ENCODE data around the gene ETS1.

ETS1 gene

DNA sequence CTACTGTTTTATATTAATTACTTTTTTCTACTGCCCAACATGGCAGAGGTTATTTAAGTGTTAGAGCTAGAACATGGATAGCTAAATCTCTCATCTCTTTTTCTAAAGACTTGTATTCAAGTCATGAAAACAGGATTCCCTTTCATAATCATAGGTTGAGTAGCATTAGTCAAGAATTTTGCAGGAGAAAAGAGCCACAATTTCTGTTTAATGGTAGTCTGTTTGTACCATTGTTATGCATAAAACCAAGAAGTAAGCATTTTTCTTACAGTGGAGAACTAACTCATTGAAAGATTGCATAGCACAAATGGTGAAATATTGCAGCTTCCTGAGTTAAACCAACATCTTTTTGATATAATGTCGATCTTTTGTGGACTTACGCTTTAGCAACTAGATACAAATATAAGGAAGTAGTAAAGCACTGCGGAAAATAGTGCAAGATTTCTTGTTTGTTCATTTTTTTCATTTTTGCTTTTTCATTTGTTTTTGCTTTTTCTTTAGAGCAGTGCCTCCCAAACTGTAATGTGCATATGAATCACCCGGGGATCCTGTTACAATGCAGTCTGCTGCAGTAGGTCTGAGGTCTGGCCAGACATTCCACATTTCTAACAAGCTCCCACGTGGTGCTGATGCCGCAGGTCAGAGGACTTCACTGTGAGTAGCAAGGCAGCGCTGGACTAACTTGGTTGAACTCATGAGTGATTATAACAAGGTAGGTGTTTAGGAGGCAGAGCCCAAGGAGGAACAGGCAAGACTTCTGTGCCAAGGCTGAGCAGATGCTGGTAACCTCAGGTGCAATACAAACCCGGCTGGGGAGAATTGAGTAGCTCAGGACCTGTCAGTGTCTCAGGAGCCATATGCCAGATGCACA, 4.6 kb downstream of the ETS1 start:
- peak; percentile 44 for DNase-seq

DNA sequence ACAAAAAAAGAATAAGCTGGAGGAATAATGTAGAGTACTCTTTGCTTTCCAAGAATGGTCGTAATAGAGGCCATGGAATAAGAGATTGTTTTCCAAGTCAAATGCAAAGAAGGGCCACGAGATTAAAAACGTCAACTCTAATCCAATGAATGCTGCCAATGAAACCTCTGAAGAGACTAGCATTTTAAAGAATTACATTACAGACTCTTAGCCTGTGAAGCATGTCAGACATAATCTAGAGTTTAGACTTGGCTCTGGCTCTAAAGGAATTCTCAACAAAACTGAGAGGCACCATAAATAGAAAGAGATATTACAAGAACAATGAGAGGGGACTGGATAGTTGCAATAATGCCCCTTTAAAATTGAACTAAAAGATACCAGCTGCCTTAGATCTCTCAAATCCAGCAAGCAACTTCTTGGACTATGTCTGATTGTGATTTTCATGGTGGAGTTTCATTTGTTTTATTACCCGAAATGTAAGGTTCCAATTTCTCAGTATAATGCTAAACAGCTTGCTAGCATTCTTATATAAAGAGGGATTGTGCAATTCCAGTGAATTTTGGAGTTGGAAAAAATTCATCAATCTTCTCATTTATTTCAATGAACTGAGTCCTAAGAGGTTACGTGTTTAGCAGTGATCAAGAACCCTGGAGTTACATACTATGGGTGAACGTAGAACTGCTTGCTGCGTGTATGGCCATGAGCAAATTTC, 5.6 kb downstream of the ETS1 start:
- H3K27me3 Mint-ChIP-seq (ENCODE audit: low read depth, poor library complexity): peaks cover 53% of the 10 kb centered on the region
- H3K4me1 Mint-ChIP-seq: peaks cover 68% of the 10 kb centered on the region
- H3K4me3 Mint-ChIP-seq: no peak overlapping the region

More for the DNA sequence above, 4.6 kb downstream of the ETS1 start:
- TF ChIP-seq, protein P1, sequence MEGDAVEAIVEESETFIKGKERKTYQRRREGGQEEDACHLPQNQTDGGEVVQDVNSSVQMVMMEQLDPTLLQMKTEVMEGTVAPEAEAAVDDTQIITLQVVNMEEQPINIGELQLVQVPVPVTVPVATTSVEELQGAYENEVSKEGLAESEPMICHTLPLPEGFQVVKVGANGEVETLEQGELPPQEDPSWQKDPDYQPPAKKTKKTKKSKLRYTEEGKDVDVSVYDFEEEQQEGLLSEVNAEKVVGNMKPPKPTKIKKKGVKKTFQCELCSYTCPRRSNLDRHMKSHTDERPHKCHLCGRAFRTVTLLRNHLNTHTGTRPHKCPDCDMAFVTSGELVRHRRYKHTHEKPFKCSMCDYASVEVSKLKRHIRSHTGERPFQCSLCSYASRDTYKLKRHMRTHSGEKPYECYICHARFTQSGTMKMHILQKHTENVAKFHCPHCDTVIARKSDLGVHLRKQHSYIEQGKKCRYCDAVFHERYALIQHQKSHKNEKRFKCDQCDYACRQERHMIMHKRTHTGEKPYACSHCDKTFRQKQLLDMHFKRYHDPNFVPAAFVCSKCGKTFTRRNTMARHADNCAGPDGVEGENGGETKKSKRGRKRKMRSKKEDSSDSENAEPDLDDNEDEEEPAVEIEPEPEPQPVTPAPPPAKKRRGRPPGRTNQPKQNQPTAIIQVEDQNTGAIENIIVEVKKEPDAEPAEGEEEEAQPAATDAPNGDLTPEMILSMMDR (IDR thresholded peaks at IDR 0.05): no peak
- peaks cover 63% of the 10 kb centered on the region for H3K27me3 Mint-ChIP-seq (ENCODE audit: low read depth, poor library complexity)
- peak overlapping the region; percentile 41 for H3K4me3 Mint-ChIP-seq
- peaks cover 8% of the 10 kb centered on the region for H3K36me3 Mint-ChIP-seq (ENCODE audit: low read depth)
- H3K27ac Mint-ChIP-seq: no peak overlapping the region
- peaks cover 4% of the 10 kb centered on the region for H3K9me3 Mint-ChIP-seq
- H3K4me1 Mint-ChIP-seq: peaks cover 67% of the 10 kb centered on the region

DNA sequence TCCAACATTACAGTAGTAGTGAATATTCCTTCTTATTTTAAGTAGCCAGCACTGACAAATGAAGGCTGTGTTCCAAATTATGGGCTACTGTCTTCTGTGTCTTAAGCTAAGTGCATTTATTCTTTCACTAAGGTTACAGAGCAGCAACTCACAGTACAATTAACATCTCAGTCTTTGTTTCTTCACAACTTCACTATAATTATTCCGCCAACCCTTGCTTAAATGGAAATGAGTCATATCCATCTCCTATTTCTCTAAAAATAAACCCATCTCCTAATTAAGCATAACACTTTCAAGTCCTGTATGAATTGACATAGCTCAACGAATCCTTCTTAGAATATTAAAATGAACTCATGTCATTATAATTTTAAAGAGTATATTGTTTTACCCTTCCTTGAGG, 6.7 kb downstream of the ETS1 start:
- Mint-ChIP-seq H3K4me1 (peaks cover 68% of the 10 kb centered on the region), H3K4me3 (no peak overlapping the region), H3K9me3 (peaks cover 4% of the 10 kb centered on the region), H3K36me3 (ENCODE audit: low read depth) (peaks cover 8% of the 10 kb centered on the region), H3K27me3 (ENCODE audit: low read depth, poor library complexity) (peaks cover 42% of the 10 kb centered on the region), H3K27ac (no peak overlapping the region)
- DNase-seq: no peak
- TF ChIP-seq, protein P1 (IDR thresholded peaks at IDR 0.05): no peak

More for the DNA sequence above, 5.6 kb downstream of the ETS1 start:
- TF ChIP-seq, protein P1 (IDR thresholded peaks at IDR 0.05): no peak
- Mint-ChIP-seq H3K9me3 (peaks cover 4% of the 10 kb centered on the region), H3K27ac (no peak overlapping the region), H3K36me3 (ENCODE audit: low read depth) (peaks cover 8% of the 10 kb centered on the region)
- DNase-seq: no peak

DNA sequence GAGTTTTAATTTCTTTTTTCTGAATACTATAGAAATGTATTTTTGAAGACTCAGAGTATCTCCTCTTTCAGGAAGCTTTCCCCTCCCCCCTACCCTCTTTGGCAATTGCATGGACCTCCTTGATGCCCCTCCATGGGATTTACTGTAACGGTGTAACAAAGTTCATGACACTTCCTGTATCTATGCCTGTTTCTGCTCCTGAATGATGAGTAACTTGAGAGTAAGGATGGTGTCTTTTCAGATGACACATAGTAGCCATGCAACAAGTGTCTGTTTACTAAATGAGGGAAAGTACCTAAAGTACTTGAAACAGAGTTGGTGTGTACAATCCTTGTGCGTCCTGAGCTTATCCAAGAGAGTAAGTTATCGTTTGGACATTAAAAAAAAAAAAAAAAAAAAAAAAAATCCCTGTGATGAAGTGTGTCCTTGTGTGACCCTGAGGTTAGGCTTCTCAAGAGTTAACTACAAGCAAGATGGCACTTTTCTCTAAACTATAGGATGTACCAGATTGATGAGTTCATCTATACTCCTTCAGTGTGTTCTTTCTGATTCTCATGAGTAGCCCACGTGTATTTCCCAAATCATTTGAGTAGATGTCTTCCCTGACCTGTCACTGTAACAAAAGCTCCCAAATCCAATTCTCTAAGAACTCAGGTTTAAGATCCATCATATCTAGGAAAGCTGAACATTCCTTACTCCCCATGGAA, 7.4 kb downstream of the ETS1 start:
- peaks cover 8% of the 10 kb centered on the region for H3K36me3 Mint-ChIP-seq (ENCODE audit: low read depth)
- peaks cover 35% of the 10 kb centered on the region for H3K27me3 Mint-ChIP-seq (ENCODE audit: low read depth, poor library complexity)
- no peak overlapping the region for H3K4me3 Mint-ChIP-seq
- TF ChIP-seq, protein P1 (IDR thresholded peaks at IDR 0.05): no peak
- DNase-seq: no peak
- H3K4me1 Mint-ChIP-seq: peaks cover 72% of the 10 kb centered on the region
- H3K9me3 Mint-ChIP-seq: peaks cover 5% of the 10 kb centered on the region
- H3K27ac Mint-ChIP-seq: no peak overlapping the region

DNA sequence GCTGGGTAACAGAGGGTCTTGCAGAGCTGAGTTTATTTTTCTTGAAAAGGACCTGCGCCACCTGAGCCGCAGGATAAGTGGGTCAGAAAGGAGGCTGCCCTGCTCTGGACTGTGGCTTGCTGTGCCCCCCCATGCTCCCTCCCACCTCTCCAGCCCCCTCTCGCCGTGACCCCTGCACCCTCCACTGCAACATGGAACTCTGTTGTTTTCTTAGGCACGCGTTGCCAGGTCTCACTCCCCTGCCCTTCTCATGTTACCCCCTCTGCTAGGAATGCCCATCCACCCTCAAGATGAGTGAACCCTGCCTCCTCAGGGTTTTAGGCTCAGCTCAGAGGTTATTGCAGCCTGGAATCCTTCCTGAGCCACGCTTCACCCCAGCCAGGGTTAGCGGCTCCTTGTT, 10.8 kb downstream of the ETS1 start:
- peak; percentile 76 for DNase-seq
- Mint-ChIP-seq H3K36me3 (ENCODE audit: low read depth) (peaks cover 8% of the 10 kb centered on the region), H3K4me1 (peaks cover 76% of the 10 kb centered on the region), H3K4me3 (peak overlapping the region; percentile 54), H3K9me3 (peaks cover 28% of the 10 kb centered on the region), H3K27me3 (ENCODE audit: low read depth, poor library complexity) (peaks cover 31% of the 10 kb centered on the region), H3K27ac (peak overlapping the region; percentile 86)
- TF ChIP-seq, protein P1 (IDR thresholded peaks at IDR 0.05): no peak

Measured in nephron progenitor cell (in vitro differentiated cells).